ENCODE results near the gene KCTD1. TPM values are rescaled to one million over a fixed set of nuclear protein-coding genes. Genes with fewer than 3 reads are reported as not detected.

Gene KCTD1
- total RNA-seq, 4 donors from 2014 or later = 4.7 to 6.0 (median 5.2) TPM

GRCh38 chr18:26575865-26576217 lies 27.5 kb upstream of the KCTD1 start:
- Histone ChIP-seq H3K4me1 (no peaks in the 10 kb centered on the region), H3K27ac (no peak overlapping the region), H3K36me3 (no peaks in the 10 kb centered on the region), H3K9me3 (no peaks in the 10 kb centered on the region), H3K27me3 (peaks cover 0 to 12% (median 0%) of the 10 kb centered on the region in 3 donors), H3K4me3 (peak overlapping the region; percentile 43 to 66 (median 55))
- TF ChIP-seq POLR2A (IDR thresholded peaks at IDR 0.05) = no peak
- in situ Hi-C loops (cut with MboI; ENCODE audit: low sequenced_read_pairs in 4 of 4) (no loop called here), intact Hi-C loops (cut with DNase I; ENCODE audit: low total_unique reads) (no loop called here)
- no peak for DNase-seq
- ATAC-seq = peak in 1 of 2 donors; percentile 34

- in situ Hi-C loops (cut with MboI; ENCODE audit: low sequenced_read_pairs in 4 of 4) = no loop called here
- intact Hi-C loops (cut with DNase I; ENCODE audit: low total_unique reads) = no loop called here
- TF ChIP-seq CTCF (IDR thresholded peaks at IDR 0.05 in 4 of 5, conservative IDR thresholded peaks at IDR 0.05 in 1 of 5) (no peak), POLR2A (IDR thresholded peaks at IDR 0.05) (no peak)
- Histone ChIP-seq H3K4me3 (peak overlapping the region; percentile 43 to 66 (median 55)), H3K9me3 (no peaks in the 10 kb centered on the region), H3K4me1 (no peaks in the 10 kb centered on the region), H3K36me3 (no peaks in the 10 kb centered on the region), H3K27me3 (peaks cover 0 to 11% (median 0%) of the 10 kb centered on the region in 3 donors), H3K27ac (no peak overlapping the region)
- ATAC-seq (peak; percentile 60 to 82), DNase-seq (peak; percentile 12 to 23)
These were observed 26.9 kb upstream of the KCTD1 start for GRCh38 chr18:26574958-26575864.

- H3K36me3 ChIP-seq = no peaks in the 10 kb centered on the region
- no peak overlapping the region for H3K4me3 ChIP-seq
- H3K27ac ChIP-seq = no peak overlapping the region
- ATAC-seq (no peak), DNase-seq (no peak)
- H3K4me1 ChIP-seq = no peaks in the 10 kb centered on the region
- no peaks in the 10 kb centered on the region for H3K9me3 ChIP-seq
- in situ Hi-C loops (cut with MboI; ENCODE audit: low sequenced_read_pairs in 4 of 4) = no loop called here
- intact Hi-C loops (cut with DNase I; ENCODE audit: low total_unique reads) = no loop called here
- TF ChIP-seq CTCF (IDR thresholded peaks at IDR 0.05 in 4 of 5, conservative IDR thresholded peaks at IDR 0.05 in 1 of 5) (no peak), POLR2A (IDR thresholded peaks at IDR 0.05) (no peak)
- H3K27me3 ChIP-seq = no peaks in the 10 kb centered on the region
These were observed 20.7 kb upstream of the KCTD1 start for GRCh38 chr18:26568926-26569665.

GRCh38 chr18:26568513-26568912 lies 20.2 kb upstream of the KCTD1 start:
- in situ Hi-C loops (cut with MboI; ENCODE audit: low sequenced_read_pairs in 4 of 4) = no loop called here

More at GRCh38 chr18:26568513-26568912, 20.2 kb upstream of the KCTD1 start:
- no peak overlapping the region for H3K4me3 ChIP-seq
- H3K27ac ChIP-seq = no peak overlapping the region
- TF ChIP-seq CTCF (IDR thresholded peaks at IDR 0.05 in 4 of 5, conservative IDR thresholded peaks at IDR 0.05 in 1 of 5) (no peak), POLR2A (IDR thresholded peaks at IDR 0.05) (no peak)
- intact Hi-C loops (cut with DNase I; ENCODE audit: low total_unique reads) = no loop called here
- DNase-seq (no peak), ATAC-seq (no peak)
- H3K27me3 ChIP-seq = no peaks in the 10 kb centered on the region
- H3K36me3 ChIP-seq = no peaks in the 10 kb centered on the region
- H3K4me1 ChIP-seq = no peaks in the 10 kb centered on the region
- no peaks in the 10 kb centered on the region for H3K9me3 ChIP-seq
